Fibroblast of lung (primary cell): ENCODE data around the gene FITM2.

Source experiments
- EZH2 ChIP-seq: IDR thresholded peaks from 2 replicates; pipeline ENCODE4 v1.5.1; 2012; ENCODE audit warnings: low read length, control low read depth, mild to moderate bottlenecking; ENCODE audit errors: missing control alignments
- TF ChIP-seq, protein P1 (sequence below), 2 donors: IDR thresholded peaks in 1 of 2; conservative IDR thresholded peaks in 1 of 2; 1 replicate in 1 of 2; 2 replicates in 1 of 2; pipeline ENCODE4 v1.5.1; 2011 to 2012; ENCODE audit warnings: low read length in 2 of 2, control low read depth in 1 of 2, inconsistent platforms in 1 of 2, low read depth in 1 of 2, mild to moderate bottlenecking in 1 of 2

DNA sequence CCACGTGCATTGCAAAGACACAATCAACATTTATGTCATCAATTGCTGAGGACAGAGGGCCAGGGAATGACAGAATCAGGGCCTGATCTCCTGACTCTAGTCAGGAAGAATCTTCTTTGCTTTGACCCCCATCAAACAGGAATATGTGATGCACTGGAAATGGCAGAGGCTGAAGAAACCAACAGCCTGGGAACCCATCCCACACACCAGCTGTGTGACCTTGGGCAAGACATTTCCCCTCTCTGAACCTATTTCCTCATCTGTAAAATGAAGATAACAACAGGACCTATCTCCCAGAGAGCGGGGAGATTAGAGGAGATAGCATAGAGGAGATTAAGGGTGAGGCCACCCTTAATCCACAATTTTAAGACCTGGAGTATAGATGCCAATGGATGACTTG, 46.0 kb upstream of the FITM2 start:
- TF ChIP-seq, protein P1, sequence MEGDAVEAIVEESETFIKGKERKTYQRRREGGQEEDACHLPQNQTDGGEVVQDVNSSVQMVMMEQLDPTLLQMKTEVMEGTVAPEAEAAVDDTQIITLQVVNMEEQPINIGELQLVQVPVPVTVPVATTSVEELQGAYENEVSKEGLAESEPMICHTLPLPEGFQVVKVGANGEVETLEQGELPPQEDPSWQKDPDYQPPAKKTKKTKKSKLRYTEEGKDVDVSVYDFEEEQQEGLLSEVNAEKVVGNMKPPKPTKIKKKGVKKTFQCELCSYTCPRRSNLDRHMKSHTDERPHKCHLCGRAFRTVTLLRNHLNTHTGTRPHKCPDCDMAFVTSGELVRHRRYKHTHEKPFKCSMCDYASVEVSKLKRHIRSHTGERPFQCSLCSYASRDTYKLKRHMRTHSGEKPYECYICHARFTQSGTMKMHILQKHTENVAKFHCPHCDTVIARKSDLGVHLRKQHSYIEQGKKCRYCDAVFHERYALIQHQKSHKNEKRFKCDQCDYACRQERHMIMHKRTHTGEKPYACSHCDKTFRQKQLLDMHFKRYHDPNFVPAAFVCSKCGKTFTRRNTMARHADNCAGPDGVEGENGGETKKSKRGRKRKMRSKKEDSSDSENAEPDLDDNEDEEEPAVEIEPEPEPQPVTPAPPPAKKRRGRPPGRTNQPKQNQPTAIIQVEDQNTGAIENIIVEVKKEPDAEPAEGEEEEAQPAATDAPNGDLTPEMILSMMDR (conservative IDR thresholded peaks at IDR 0.05 in 1 of 2, IDR thresholded peaks at IDR 0.05 in 1 of 2; ENCODE audit: low read depth in 1 of 2, low read length in 2 of 2), result no peak
- no peak for TF ChIP-seq EZH2
